ENCODE measurements around the gene SMIM20.

DNA sequence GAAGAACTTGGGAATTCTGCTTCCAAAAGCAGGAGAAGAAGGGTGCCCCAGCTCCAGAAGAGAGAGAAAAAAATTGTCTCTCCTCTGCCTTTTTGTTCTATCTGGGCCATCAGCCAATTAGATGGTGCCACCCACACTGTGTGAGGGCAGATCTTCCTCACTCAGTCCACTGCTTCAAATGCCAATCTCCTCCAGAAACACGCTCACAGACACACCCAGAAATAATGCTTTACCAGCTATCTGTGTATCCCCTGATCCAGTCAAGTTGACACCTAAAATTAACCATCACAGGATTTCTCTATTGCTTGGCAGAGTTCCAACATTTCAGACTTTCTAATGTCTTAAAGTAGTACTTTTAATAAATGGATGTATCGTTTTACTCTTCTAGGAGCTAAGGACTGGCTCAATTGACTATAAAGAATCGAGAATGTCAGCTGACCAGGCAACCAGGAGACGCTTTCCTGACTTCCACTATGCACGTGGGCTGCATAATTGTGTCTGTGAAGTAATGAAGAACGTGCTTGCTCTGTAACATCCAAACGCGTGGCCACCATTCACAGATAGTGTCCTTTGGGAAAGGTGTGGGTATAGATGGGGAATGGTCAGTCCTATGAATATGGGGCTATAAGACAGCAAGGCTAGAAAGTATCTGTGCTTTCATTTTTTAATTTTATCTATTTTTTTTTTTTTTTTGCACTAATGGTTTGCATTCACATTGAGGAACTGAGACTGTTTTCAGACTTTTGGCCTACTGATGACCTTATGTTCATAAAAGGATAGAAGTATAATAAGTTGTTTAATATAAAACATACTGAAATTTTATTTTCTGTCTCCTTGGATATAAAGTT lies 9.9 kb upstream of the SMIM20 start:
- TF ChIP-seq, protein P1, sequence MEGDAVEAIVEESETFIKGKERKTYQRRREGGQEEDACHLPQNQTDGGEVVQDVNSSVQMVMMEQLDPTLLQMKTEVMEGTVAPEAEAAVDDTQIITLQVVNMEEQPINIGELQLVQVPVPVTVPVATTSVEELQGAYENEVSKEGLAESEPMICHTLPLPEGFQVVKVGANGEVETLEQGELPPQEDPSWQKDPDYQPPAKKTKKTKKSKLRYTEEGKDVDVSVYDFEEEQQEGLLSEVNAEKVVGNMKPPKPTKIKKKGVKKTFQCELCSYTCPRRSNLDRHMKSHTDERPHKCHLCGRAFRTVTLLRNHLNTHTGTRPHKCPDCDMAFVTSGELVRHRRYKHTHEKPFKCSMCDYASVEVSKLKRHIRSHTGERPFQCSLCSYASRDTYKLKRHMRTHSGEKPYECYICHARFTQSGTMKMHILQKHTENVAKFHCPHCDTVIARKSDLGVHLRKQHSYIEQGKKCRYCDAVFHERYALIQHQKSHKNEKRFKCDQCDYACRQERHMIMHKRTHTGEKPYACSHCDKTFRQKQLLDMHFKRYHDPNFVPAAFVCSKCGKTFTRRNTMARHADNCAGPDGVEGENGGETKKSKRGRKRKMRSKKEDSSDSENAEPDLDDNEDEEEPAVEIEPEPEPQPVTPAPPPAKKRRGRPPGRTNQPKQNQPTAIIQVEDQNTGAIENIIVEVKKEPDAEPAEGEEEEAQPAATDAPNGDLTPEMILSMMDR (IDR thresholded peaks at IDR 0.05) = no peak
- no peak for TF ChIP-seq POLR2A (IDR thresholded peaks at IDR 0.05)

Measured in esophagus squamous epithelium (tissue), 4 donors.